Ishikawa (cell line): ENCODE results near the gene PAM.

ENCODE experiments used
- CEBPB ChIP-seq: IDR thresholded peaks from 2 replicates; pipeline ENCODE4 v1.6.1; 2012
- EGR1 ChIP-seq: IDR thresholded peaks from 2 replicates; pipeline ENCODE4 v1.6.1; 2012
- MAX ChIP-seq: IDR thresholded peaks from 2 replicates; pipeline ENCODE4 v1.6.1; 2012
- RAD21 ChIP-seq: IDR thresholded peaks from 2 replicates; pipeline ENCODE4 v1.6.1; 2012; ENCODE audit warnings: low read depth
- TAF1 ChIP-seq: IDR thresholded peaks from 2 replicates; pipeline ENCODE4 v1.6.1; 2012; ENCODE audit warnings: low read depth, mild to moderate bottlenecking
- TCF12 ChIP-seq: IDR thresholded peaks from 2 replicates; pipeline ENCODE4 v1.6.1; 2012; ENCODE audit warnings: low read depth
- TEAD4 ChIP-seq: IDR thresholded peaks from 2 replicates; pipeline ENCODE4 v1.6.1; 2012
- USF1 ChIP-seq: IDR thresholded peaks from 2 replicates; pipeline ENCODE4 v1.6.1; 2012
- TF ChIP-seq, protein P1 (sequence below): IDR thresholded peaks from 2 replicates; pipeline ENCODE4 v1.6.1; 2012; ENCODE audit warnings: low read depth, mild to moderate bottlenecking

- TF ChIP-seq, protein P1, sequence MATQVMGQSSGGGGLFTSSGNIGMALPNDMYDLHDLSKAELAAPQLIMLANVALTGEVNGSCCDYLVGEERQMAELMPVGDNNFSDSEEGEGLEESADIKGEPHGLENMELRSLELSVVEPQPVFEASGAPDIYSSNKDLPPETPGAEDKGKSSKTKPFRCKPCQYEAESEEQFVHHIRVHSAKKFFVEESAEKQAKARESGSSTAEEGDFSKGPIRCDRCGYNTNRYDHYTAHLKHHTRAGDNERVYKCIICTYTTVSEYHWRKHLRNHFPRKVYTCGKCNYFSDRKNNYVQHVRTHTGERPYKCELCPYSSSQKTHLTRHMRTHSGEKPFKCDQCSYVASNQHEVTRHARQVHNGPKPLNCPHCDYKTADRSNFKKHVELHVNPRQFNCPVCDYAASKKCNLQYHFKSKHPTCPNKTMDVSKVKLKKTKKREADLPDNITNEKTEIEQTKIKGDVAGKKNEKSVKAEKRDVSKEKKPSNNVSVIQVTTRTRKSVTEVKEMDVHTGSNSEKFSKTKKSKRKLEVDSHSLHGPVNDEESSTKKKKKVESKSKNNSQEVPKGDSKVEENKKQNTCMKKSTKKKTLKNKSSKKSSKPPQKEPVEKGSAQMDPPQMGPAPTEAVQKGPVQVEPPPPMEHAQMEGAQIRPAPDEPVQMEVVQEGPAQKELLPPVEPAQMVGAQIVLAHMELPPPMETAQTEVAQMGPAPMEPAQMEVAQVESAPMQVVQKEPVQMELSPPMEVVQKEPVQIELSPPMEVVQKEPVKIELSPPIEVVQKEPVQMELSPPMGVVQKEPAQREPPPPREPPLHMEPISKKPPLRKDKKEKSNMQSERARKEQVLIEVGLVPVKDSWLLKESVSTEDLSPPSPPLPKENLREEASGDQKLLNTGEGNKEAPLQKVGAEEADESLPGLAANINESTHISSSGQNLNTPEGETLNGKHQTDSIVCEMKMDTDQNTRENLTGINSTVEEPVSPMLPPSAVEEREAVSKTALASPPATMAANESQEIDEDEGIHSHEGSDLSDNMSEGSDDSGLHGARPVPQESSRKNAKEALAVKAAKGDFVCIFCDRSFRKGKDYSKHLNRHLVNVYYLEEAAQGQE = no peak
- TF ChIP-seq USF1 (no peak), TAF1 (no peak), EGR1 (no peak), MAX (no peak), CEBPB (no peak), TEAD4 (no peak), RAD21 (no peak), TCF12 (no peak)
Observed at GRCh38 chr5:102918986-102919610, 164.0 kb downstream of the PAM start.
